Panc1 (cell line): ENCODE data around the gene ARL14. TPM values are rescaled to one million over a fixed set of nuclear protein-coding genes. Genes with fewer than 3 reads are reported as not detected.

ENCODE experiments used
- ATAC-seq: fragments of 200-7000 bp; cut with Tn5 transposase; 2 replicates; pipeline ENCODE4 v1.9.1; 2020; ENCODE audit warnings: mild to moderate bottlenecking, moderate library complexity
- BruUV-seq: library from RNA; stranded (reverse); fragments of 400-500 nt; replicated peaks from 2 replicates; lab custom pipeline; 2021; lab: Mats Ljungman, UMichigan
- CTCF ChIA-PET: fragments of 300-600 bp; sonication (Branson Sonifier 250); formaldehyde crosslinking; loops from one replicate; lab custom pipeline; 2022; ENCODE audit warnings: antibody characterized with exemption; lab: Charles Lee
- POLR2A ChIA-PET: fragments of 300-600 bp; sonication (Branson Sonifier 250); formaldehyde crosslinking; loops from one replicate; lab custom pipeline; 2022; ENCODE audit warnings: antibody characterized with exemption; lab: Charles Lee
- DNase-seq: peaks from one replicate; pipeline ENCODE4 v3.0.0-alpha.2; 2010; ENCODE audit warnings: low read depth, low spot score
- H3K27ac ChIP-seq: 2 replicates; pipeline ENCODE4 v1.5.1; 2011; ENCODE audit warnings: mild to moderate bottlenecking, low read length, inconsistent platforms
- H3K27me3 ChIP-seq: fragments of 200-500 bp; sonication (Bioruptor generic); 2 replicates; pipeline ENCODE4 v1.6.0; 2014; ENCODE audit warnings: low read length, inconsistent platforms; ENCODE audit not compliant: control insufficient read depth, insufficient read depth
- H3K36me3 ChIP-seq: fragments of 200-500 bp; sonication (Bioruptor generic); 2 replicates; pipeline ENCODE4 v1.5.1; 2014; ENCODE audit warnings: inconsistent platforms, mild to moderate bottlenecking, low read length, moderate library complexity; ENCODE audit not compliant: control insufficient read depth, insufficient read depth
- H3K4me1 ChIP-seq: 2 replicates; pipeline ENCODE4 v1.5.1; 2011; ENCODE audit warnings: inconsistent platforms, mild to moderate bottlenecking, low read length, moderate library complexity; ENCODE audit not compliant: control insufficient read depth, insufficient read depth
- H3K4me3 ChIP-seq, 2 experiments: 2 replicates each; pipeline ENCODE4 v1.5.1; 2011 to 2012; ENCODE audit warnings: low read depth in 2 of 2, low read length in 2 of 2, mild to moderate bottlenecking in 2 of 2, inconsistent platforms in 1 of 2, moderate library complexity in 1 of 2
- H3K9me3 ChIP-seq: fragments of 200-500 bp; sonication (Bioruptor generic); 2 replicates; pipeline ENCODE4 v1.5.1; 2014; ENCODE audit warnings: low read depth, mild to moderate bottlenecking, inconsistent platforms, low read length, moderate library complexity; ENCODE audit not compliant: control insufficient read depth, insufficient read depth
- POLR2AphosphoS5 ChIP-seq: IDR thresholded peaks from 2 replicates; pipeline ENCODE4 v1.6.1; 2012; ENCODE audit warnings: mild to moderate bottlenecking, low read depth, low read length, moderate library complexity
- SIN3A ChIP-seq: IDR thresholded peaks from 2 replicates; pipeline ENCODE4 v1.6.1; 2012; ENCODE audit warnings: low read depth, mild to moderate bottlenecking, low read length, moderate library complexity, borderline replicate concordance; ENCODE audit not compliant: insufficient read depth
- TCF7L2 ChIP-seq: IDR thresholded peaks from 2 replicates; pipeline ENCODE4 v1.6.1; 2011; ENCODE audit warnings: mild to moderate bottlenecking, low read depth, low read length, inconsistent platforms
- in situ Hi-C: cut with HindIII; loops from 2 replicates; pipeline ENCODE4 v1.10.0; 2016; ENCODE audit warnings: low sequenced_read_pairs, low pct_unique_long_range_greater_than_20kb
- intact Hi-C: fragments of 100-400 bp; cut with micrococcal nuclease; formaldehyde crosslinking; loops from one replicate; pipeline ENCODE4 v1.10.0; 2022; ENCODE audit not compliant: unreplicated experiment
- total RNA-seq: library from RNA; stranded (reverse); gene quantifications from one replicate; pipeline ENCODE4 v1.2.1, GENCODE V29; 2021; ENCODE audit not compliant: unreplicated experiment
- TF ChIP-seq, protein P1 (sequence below), 2 experiments: IDR thresholded peaks; 2 replicates each; pipeline ENCODE4 v1.6.1; 2011 to 2012; ENCODE audit warnings: low read depth in 2 of 2, control low read depth in 1 of 2, low read length in 1 of 2, mild to moderate bottlenecking in 1 of 2, moderate library complexity in 1 of 2; ENCODE audit not compliant: insufficient read depth in 1 of 2
- TF ChIP-seq, protein P2 (sequence below): fragments of 450-650 bp; IDR thresholded peaks from 2 replicates; pipeline ENCODE4 v1.5.1; 2017; ENCODE audit warnings: mild to moderate bottlenecking

Gene ARL14
- total RNA-seq, 1 experiment from 2014 or later, result 2.5 TPM

DNA sequence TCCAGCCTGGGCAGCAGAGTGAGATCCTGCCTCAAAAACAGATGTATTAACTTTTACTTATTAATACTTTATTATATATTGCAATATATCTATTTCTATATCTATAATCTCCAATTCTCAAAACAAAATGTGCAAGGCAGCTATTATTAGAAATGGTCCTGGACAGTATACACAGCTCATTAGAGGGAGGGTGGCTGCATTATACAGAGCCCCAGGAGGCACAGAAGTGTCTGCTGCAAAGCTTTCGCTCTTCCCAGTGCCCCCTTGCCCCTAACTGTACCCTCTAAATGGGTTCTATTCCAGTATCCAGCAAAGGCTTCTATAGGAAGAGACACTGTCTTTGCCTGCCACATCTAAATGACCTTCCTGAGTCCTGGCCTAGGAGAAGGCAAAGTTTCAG, 24.5 kb downstream of the ARL14 start:
- H3K4me3 ChIP-seq, result no peak overlapping the region
- H3K36me3 ChIP-seq, result no peaks in the 10 kb centered on the region
- no peaks in the 10 kb centered on the region; the same call in 1 of the 2 replicates for H3K27me3 ChIP-seq
- in situ Hi-C loops (no loop called here), intact Hi-C loops (loop anchor here (10.0 kb wide), 2 partner anchors 523 to 723 kb away; partner anchors contain the start of gene NMD3)
- no peak overlapping the region for H3K27ac ChIP-seq
- no peak for TF ChIP-seq POLR2AphosphoS5
- TF ChIP-seq, protein P1, sequence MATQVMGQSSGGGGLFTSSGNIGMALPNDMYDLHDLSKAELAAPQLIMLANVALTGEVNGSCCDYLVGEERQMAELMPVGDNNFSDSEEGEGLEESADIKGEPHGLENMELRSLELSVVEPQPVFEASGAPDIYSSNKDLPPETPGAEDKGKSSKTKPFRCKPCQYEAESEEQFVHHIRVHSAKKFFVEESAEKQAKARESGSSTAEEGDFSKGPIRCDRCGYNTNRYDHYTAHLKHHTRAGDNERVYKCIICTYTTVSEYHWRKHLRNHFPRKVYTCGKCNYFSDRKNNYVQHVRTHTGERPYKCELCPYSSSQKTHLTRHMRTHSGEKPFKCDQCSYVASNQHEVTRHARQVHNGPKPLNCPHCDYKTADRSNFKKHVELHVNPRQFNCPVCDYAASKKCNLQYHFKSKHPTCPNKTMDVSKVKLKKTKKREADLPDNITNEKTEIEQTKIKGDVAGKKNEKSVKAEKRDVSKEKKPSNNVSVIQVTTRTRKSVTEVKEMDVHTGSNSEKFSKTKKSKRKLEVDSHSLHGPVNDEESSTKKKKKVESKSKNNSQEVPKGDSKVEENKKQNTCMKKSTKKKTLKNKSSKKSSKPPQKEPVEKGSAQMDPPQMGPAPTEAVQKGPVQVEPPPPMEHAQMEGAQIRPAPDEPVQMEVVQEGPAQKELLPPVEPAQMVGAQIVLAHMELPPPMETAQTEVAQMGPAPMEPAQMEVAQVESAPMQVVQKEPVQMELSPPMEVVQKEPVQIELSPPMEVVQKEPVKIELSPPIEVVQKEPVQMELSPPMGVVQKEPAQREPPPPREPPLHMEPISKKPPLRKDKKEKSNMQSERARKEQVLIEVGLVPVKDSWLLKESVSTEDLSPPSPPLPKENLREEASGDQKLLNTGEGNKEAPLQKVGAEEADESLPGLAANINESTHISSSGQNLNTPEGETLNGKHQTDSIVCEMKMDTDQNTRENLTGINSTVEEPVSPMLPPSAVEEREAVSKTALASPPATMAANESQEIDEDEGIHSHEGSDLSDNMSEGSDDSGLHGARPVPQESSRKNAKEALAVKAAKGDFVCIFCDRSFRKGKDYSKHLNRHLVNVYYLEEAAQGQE (IDR thresholded peaks at IDR 0.05; ENCODE audit: insufficient read depth in 1 of 2, low read depth in 2 of 2, low read length in 1 of 2), result no peak
- TF ChIP-seq TCF7L2, result no peak
- TF ChIP-seq, protein P2, sequence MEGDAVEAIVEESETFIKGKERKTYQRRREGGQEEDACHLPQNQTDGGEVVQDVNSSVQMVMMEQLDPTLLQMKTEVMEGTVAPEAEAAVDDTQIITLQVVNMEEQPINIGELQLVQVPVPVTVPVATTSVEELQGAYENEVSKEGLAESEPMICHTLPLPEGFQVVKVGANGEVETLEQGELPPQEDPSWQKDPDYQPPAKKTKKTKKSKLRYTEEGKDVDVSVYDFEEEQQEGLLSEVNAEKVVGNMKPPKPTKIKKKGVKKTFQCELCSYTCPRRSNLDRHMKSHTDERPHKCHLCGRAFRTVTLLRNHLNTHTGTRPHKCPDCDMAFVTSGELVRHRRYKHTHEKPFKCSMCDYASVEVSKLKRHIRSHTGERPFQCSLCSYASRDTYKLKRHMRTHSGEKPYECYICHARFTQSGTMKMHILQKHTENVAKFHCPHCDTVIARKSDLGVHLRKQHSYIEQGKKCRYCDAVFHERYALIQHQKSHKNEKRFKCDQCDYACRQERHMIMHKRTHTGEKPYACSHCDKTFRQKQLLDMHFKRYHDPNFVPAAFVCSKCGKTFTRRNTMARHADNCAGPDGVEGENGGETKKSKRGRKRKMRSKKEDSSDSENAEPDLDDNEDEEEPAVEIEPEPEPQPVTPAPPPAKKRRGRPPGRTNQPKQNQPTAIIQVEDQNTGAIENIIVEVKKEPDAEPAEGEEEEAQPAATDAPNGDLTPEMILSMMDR, result no peak
- no peak for TF ChIP-seq SIN3A
- no TSS peak for BruUV-seq
- no peak for ATAC-seq
- H3K9me3 ChIP-seq, result no peaks in the 10 kb centered on the region
- CTCF ChIA-PET, result no interaction called here
- POLR2A ChIA-PET, result no interaction called here
- DNase-seq, result no peak
- peaks cover 13% of the 10 kb centered on the region for H3K4me1 ChIP-seq

- CTCF ChIA-PET, result no interaction called here
These were observed 25.3 kb downstream of the ARL14 start for GRCh38 chr3:160702290-160702689.

More at GRCh38 chr3:160702290-160702689, 25.3 kb downstream of the ARL14 start:
- Histone ChIP-seq H3K4me1 (peaks cover 13% of the 10 kb centered on the region), H3K27ac (no peak overlapping the region), H3K27me3 (no peaks in the 10 kb centered on the region; the same call in 1 of the 2 replicates), H3K9me3 (no peaks in the 10 kb centered on the region), H3K36me3 (no peaks in the 10 kb centered on the region), H3K4me3 (no peak overlapping the region)
- no TSS peak for BruUV-seq
- ATAC-seq, result no peak
- POLR2A ChIA-PET, result no interaction called here
- in situ Hi-C loops (no loop called here), intact Hi-C loops (loop anchor here (10.0 kb wide), 2 partner anchors 523 to 723 kb away; partner anchors contain the start of gene NMD3)
- DNase-seq, result no peak
- TF ChIP-seq, protein P2, result no peak
- TF ChIP-seq SIN3A, result no peak
- TF ChIP-seq TCF7L2, result no peak
